OCI-LY1 (cell line): ENCODE data around the gene DNMBP.

Experiments used
- H2AFZ ChIP-seq: fragments of 200-600 bp; sonication (generic), shearing (Covaris generic); 2 replicates; pipeline ENCODE4 v1.6.0; 2014; ENCODE audit warnings: antibody characterized with exemption, mild to moderate bottlenecking, low read length
- H3F3A ChIP-seq: fragments of 200-600 bp; sonication (generic), shearing (Covaris generic); 2 replicates; pipeline ENCODE4 v1.6.0; 2014; ENCODE audit warnings: mild to moderate bottlenecking, antibody characterized with exemption, low read length, moderate library complexity; ENCODE audit not compliant: insufficient read depth
- H3K27ac ChIP-seq: fragments of 200-600 bp; sonication (generic); 2 replicates; pipeline ENCODE4 v1.5.1; 2014; ENCODE audit warnings: low read length, mixed run types, mild to moderate bottlenecking, low read depth; ENCODE audit not compliant: poor library complexity, severe bottlenecking
- H3K27me3 ChIP-seq: fragments of 200-600 bp; sonication (generic); 2 replicates; pipeline ENCODE4 v1.6.0; 2014; ENCODE audit warnings: antibody characterized with exemption, mild to moderate bottlenecking, low read length, moderate library complexity; ENCODE audit not compliant: insufficient read depth
- H3K36me3 ChIP-seq: fragments of 200-600 bp; sonication (generic); 2 replicates; pipeline ENCODE4 v1.6.1; 2014; ENCODE audit warnings: mild to moderate bottlenecking, antibody characterized with exemption, low read length, moderate library complexity, mixed read lengths; ENCODE audit not compliant: insufficient read depth
- H3K4me1 ChIP-seq: fragments of 200-600 bp; sonication (generic); 2 replicates; pipeline ENCODE4 v1.5.1; 2014; ENCODE audit warnings: mild to moderate bottlenecking, low read length, moderate library complexity; ENCODE audit not compliant: insufficient read depth, severe bottlenecking
- H3K4me2 ChIP-seq: fragments of 200-600 bp; sonication (generic), shearing (Covaris generic); 2 replicates; pipeline ENCODE4 v1.6.1; 2014; ENCODE audit warnings: low read length
- H3K4me3 ChIP-seq: fragments of 200-600 bp; sonication (generic); 2 replicates; pipeline ENCODE4 v1.5.1; 2014; ENCODE audit warnings: low read length, low read depth, mild to moderate bottlenecking, mixed read lengths; ENCODE audit not compliant: poor library complexity, severe bottlenecking
- H3K79me2 ChIP-seq: fragments of 200-600 bp; shearing (Covaris generic); 2 replicates; pipeline ENCODE4 v1.6.1; 2016; ENCODE audit warnings: mixed run types, low read length, mixed read lengths; ENCODE audit not compliant: insufficient read depth
- H3K9ac ChIP-seq: fragments of 200-600 bp; sonication (generic), shearing (Covaris generic); 2 replicates; pipeline ENCODE4 v1.6.1; 2014; ENCODE audit warnings: mild to moderate bottlenecking, low read length, mixed read lengths
- H3K9me2 ChIP-seq: fragments of 200-600 bp; sonication (generic), shearing (Covaris generic); 2 replicates; pipeline ENCODE4 v1.6.1; 2014; ENCODE audit warnings: low read depth, mild to moderate bottlenecking, low read length, mixed read lengths
- H3K9me3 ChIP-seq: fragments of 200-600 bp; shearing (Covaris generic); 2 replicates; pipeline ENCODE4 v1.6.1; 2014; ENCODE audit warnings: low read length, mixed read lengths
- H4K20me1 ChIP-seq: fragments of 200-600 bp; sonication (generic), shearing (Covaris generic); 2 replicates; pipeline ENCODE4 v1.6.0; 2016; ENCODE audit warnings: mild to moderate bottlenecking, low read length; ENCODE audit not compliant: insufficient read depth
- EZH2 ChIP-seq: fragments of 200-600 bp; sonication (generic), shearing (Covaris generic); IDR thresholded peaks from 2 replicates; pipeline ENCODE4 v1.8.0; 2017; ENCODE audit warnings: borderline replicate concordance, mixed run types, mild to moderate bottlenecking, antibody characterized with exemption, low read length, moderate library complexity, mixed read lengths
- TF ChIP-seq, protein P1 (sequence below): fragments of 200-600 bp; sonication (generic), shearing (Covaris generic); IDR thresholded peaks from 2 replicates; pipeline ENCODE4 v1.5.1; 2017; ENCODE audit warnings: mild to moderate bottlenecking, antibody characterized with exemption, low read length, moderate library complexity, mixed read lengths

Gene DNMBP

GRCh38 chr10:99915414-99915813 lies 94.3 kb downstream of the DNMBP start:
- H3K4me3 ChIP-seq, result no peak overlapping the region
- no peaks in the 10 kb centered on the region for H3K27me3 ChIP-seq
- H3F3A ChIP-seq, result no peaks in the 10 kb centered on the region
- H3K9ac ChIP-seq, result no peak overlapping the region
- H3K9me3 ChIP-seq, result no peaks in the 10 kb centered on the region
- H3K4me1 ChIP-seq, result peaks cover 9% of the 10 kb centered on the region
- H3K9me2 ChIP-seq, result no peaks in the 10 kb centered on the region
- no peak overlapping the region for H3K27ac ChIP-seq
- H3K4me2 ChIP-seq, result no peak overlapping the region
- H3K79me2 ChIP-seq, result no peaks in the 10 kb centered on the region
- no peaks in the 10 kb centered on the region for H4K20me1 ChIP-seq
- H2AFZ ChIP-seq, result no peak overlapping the region
- H3K36me3 ChIP-seq, result peaks cover 4% of the 10 kb centered on the region; the same call in 1 of the 2 replicates
- TF ChIP-seq EZH2, result no peak
- TF ChIP-seq, protein P1, sequence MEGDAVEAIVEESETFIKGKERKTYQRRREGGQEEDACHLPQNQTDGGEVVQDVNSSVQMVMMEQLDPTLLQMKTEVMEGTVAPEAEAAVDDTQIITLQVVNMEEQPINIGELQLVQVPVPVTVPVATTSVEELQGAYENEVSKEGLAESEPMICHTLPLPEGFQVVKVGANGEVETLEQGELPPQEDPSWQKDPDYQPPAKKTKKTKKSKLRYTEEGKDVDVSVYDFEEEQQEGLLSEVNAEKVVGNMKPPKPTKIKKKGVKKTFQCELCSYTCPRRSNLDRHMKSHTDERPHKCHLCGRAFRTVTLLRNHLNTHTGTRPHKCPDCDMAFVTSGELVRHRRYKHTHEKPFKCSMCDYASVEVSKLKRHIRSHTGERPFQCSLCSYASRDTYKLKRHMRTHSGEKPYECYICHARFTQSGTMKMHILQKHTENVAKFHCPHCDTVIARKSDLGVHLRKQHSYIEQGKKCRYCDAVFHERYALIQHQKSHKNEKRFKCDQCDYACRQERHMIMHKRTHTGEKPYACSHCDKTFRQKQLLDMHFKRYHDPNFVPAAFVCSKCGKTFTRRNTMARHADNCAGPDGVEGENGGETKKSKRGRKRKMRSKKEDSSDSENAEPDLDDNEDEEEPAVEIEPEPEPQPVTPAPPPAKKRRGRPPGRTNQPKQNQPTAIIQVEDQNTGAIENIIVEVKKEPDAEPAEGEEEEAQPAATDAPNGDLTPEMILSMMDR, result no peak

DNA sequence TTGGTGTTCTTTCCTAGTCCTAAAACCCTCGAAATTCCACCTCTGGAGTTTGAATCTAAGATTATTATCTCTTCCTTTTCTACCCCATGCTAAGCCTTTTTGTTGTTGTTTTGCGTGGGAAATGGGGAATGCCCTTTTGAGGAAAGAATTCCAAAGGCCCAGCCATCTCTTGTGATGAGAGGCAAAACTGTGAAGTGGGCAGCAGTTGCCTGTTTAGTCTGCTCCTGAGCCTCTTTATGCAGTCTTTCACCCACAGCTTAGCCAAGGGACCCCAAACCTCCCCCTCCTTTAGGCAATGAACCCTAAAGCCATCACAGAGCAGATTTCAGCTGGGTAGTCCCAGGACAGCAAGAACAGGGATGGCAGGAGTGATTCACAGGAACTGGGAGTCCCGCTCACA lies 95.5 kb downstream of the DNMBP start:
- Histone ChIP-seq H3K4me2 (no peak overlapping the region), H3K79me2 (no peaks in the 10 kb centered on the region), H3K9me2 (no peaks in the 10 kb centered on the region), H3K36me3 (peaks cover 4% of the 10 kb centered on the region; the same call in 1 of the 2 replicates), H3K4me1 (peaks cover 9% of the 10 kb centered on the region), H4K20me1 (no peaks in the 10 kb centered on the region), H3K9ac (no peak overlapping the region), H3F3A (no peaks in the 10 kb centered on the region), H3K9me3 (no peaks in the 10 kb centered on the region), H3K27me3 (no peaks in the 10 kb centered on the region), H2AFZ (no peak overlapping the region), H3K27ac (no peak overlapping the region), H3K4me3 (no peak overlapping the region)
- TF ChIP-seq EZH2, result no peak
- TF ChIP-seq, protein P1, result no peak

- no peak for TF ChIP-seq EZH2
- TF ChIP-seq, protein P1, result no peak
- H3K9ac ChIP-seq, result no peak overlapping the region
- H3K27ac ChIP-seq, result no peak overlapping the region
- no peaks in the 10 kb centered on the region for H3K9me2 ChIP-seq
- no peak overlapping the region for H3K4me2 ChIP-seq
- peaks cover 8% of the 10 kb centered on the region; the same call in 1 of the 2 replicates for H3K36me3 ChIP-seq
- H3K4me1 ChIP-seq, result peaks cover 6% of the 10 kb centered on the region
- no peaks in the 10 kb centered on the region for H3K9me3 ChIP-seq
- H2AFZ ChIP-seq, result no peak overlapping the region
- no peak overlapping the region for H3K4me3 ChIP-seq
- H3K27me3 ChIP-seq, result no peaks in the 10 kb centered on the region
- no peaks in the 10 kb centered on the region for H3F3A ChIP-seq
- no peaks in the 10 kb centered on the region for H4K20me1 ChIP-seq
- H3K79me2 ChIP-seq, result no peaks in the 10 kb centered on the region
Observed at GRCh38 chr10:99913831-99914235, 95.9 kb downstream of the DNMBP start.
